Osteocyte (in vitro differentiated cells): ENCODE measurements around the gene ERCC2. TPM values are rescaled to one million over a fixed set of nuclear protein-coding genes. Genes with fewer than 3 reads are reported as not detected.

Source experiments
- DNase-seq: peaks from one replicate; pipeline ENCODE4 v3.0.0; 2021; ENCODE audit warnings: mixed read lengths; ENCODE audit not compliant: unreplicated experiment; ENCODE audit errors: extremely low spot score
- H3K27ac Mint-ChIP-seq: one replicate; pipeline ENCODE4 v1.8.0; 2021; ENCODE audit warnings: mild to moderate bottlenecking, mixed read lengths; ENCODE audit not compliant: unreplicated experiment
- H3K27me3 Mint-ChIP-seq: one replicate; pipeline ENCODE4 v1.8.0; 2021; ENCODE audit warnings: mixed read lengths; ENCODE audit not compliant: unreplicated experiment
- H3K36me3 Mint-ChIP-seq: one replicate; pipeline ENCODE4 v1.8.0; 2021; ENCODE audit warnings: mixed read lengths; ENCODE audit not compliant: unreplicated experiment
- H3K4me1 Mint-ChIP-seq: one replicate; pipeline ENCODE4 v1.8.0; 2021; ENCODE audit warnings: mixed read lengths; ENCODE audit not compliant: unreplicated experiment
- H3K4me3 Mint-ChIP-seq: one replicate; pipeline ENCODE4 v1.8.0; 2021; ENCODE audit warnings: mild to moderate bottlenecking, moderate library complexity, mixed read lengths; ENCODE audit not compliant: unreplicated experiment
- H3K9me3 Mint-ChIP-seq: one replicate; pipeline ENCODE4 v1.8.0; 2021; ENCODE audit warnings: mixed read lengths; ENCODE audit not compliant: unreplicated experiment
- CTCF ChIP-seq: fragments of 200-600 bp; sonication (generic); IDR thresholded peaks from 2 replicates; pipeline ENCODE4 v1.5.0; 2021; ENCODE audit warnings: antibody characterized with exemption, mild to moderate bottlenecking, moderate library complexity
- long read RNA-seq: library from polyadenylated mRNA; unstranded; transcript quantifications from one replicate; pipeline ENCODE4 v2.0.0, GENCODE V29; 2021
- total RNA-seq: library from RNA; stranded (reverse); gene quantifications from 2 replicates; pipeline ENCODE4 v1.2.1, GENCODE V29; 2021

The ERCC2 gene
- 32.1 and 32.7 TPM in 2 replicates for total RNA-seq
- long read RNA-seq, full-length matches to known transcripts = 22 of 28 reads
- long read RNA-seq, partial matches to known transcripts = 5 of 28 reads
- long read RNA-seq, other reads (novel, unspliced or antisense) = 1 of 28 reads

GRCh38 chr19:45370410-45371204 lies at the start of gene ERCC2:
TSS of gene ERCC2 (minus strand) at chr19:45370573. CDS start at chr19:45370540, 33 bp downstream.
- H3K4me3 Mint-ChIP-seq = peak within 1 kb of the TSS; percentile 91
- no peaks in the 10 kb centered on the region for H3K9me3 Mint-ChIP-seq
- peaks cover 22% of the 10 kb centered on the region for H3K4me1 Mint-ChIP-seq
- no peaks in the 10 kb centered on the region for H3K36me3 Mint-ChIP-seq
- peak within 1 kb of the TSS; percentile 100 for H3K27ac Mint-ChIP-seq
- TF ChIP-seq CTCF = no peak
- H3K27me3 Mint-ChIP-seq = no peaks in the 10 kb centered on the region
- peak; percentile 100 for DNase-seq

- TF ChIP-seq CTCF = no peak
- Mint-ChIP-seq H3K27ac (no peak overlapping the region), H3K27me3 (no peaks in the 10 kb centered on the region), H3K36me3 (peaks cover 16% of the 10 kb centered on the region), H3K9me3 (no peaks in the 10 kb centered on the region), H3K4me3 (no peak overlapping the region), H3K4me1 (peaks cover 26% of the 10 kb centered on the region)
- no peak for DNase-seq
These were observed 49.5 kb upstream of the ERCC2 start for GRCh38 chr19:45419895-45420294.

GRCh38 chr19:45419396-45419795 lies 49.0 kb upstream of the ERCC2 start:
- no peak for TF ChIP-seq CTCF
- no peak overlapping the region for H3K4me3 Mint-ChIP-seq
- H3K9me3 Mint-ChIP-seq = no peaks in the 10 kb centered on the region
- no peak overlapping the region for H3K27ac Mint-ChIP-seq
- H3K27me3 Mint-ChIP-seq = no peaks in the 10 kb centered on the region
- DNase-seq = no peak
- peaks cover 21% of the 10 kb centered on the region for H3K4me1 Mint-ChIP-seq
- peaks cover 20% of the 10 kb centered on the region for H3K36me3 Mint-ChIP-seq

GRCh38 chr19:45418802-45419201 lies 48.4 kb upstream of the ERCC2 start:
- H3K27ac Mint-ChIP-seq = no peak overlapping the region
- DNase-seq = no peak
- no peak for TF ChIP-seq CTCF
- H3K4me3 Mint-ChIP-seq = no peak overlapping the region
- peaks cover 17% of the 10 kb centered on the region for H3K4me1 Mint-ChIP-seq
- H3K36me3 Mint-ChIP-seq = peaks cover 26% of the 10 kb centered on the region
- H3K27me3 Mint-ChIP-seq = no peaks in the 10 kb centered on the region
- no peaks in the 10 kb centered on the region for H3K9me3 Mint-ChIP-seq

GRCh38 chr19:45417151-45417550 lies 46.8 kb upstream of the ERCC2 start:
- Mint-ChIP-seq H3K4me1 (peaks cover 5% of the 10 kb centered on the region), H3K27me3 (no peaks in the 10 kb centered on the region), H3K9me3 (no peaks in the 10 kb centered on the region), H3K27ac (no peak overlapping the region), H3K4me3 (no peak overlapping the region), H3K36me3 (peaks cover 39% of the 10 kb centered on the region)
- no peak for TF ChIP-seq CTCF
- no peak for DNase-seq
